Adrenal gland (tissue), 5 donors: ENCODE results near the gene HNRNPA1L2.

Experiments used
- POLR2A ChIP-seq, 2 donors: fragments of 450-650 bp; IDR thresholded peaks; one replicate each; pipeline ENCODE4 v1.6.1; 2017; ENCODE audit warnings: antibody characterized with exemption in 2 of 2, mild to moderate bottlenecking in 2 of 2, moderate library complexity in 1 of 2
- TF ChIP-seq, protein P1 (sequence below), 6 experiments: fragments of 450-650 bp in 4 of 6; fragments of 200-600 bp in 2 of 6; sonication (generic) in 1 of 6; IDR thresholded peaks; 1 replicate in 5 of 6; 2 replicates in 1 of 6; pipeline versions ENCODE4 v1.5.1 to v1.8.0; 2016 to 2021; ENCODE audit warnings: antibody characterized with exemption in 6 of 6, mild to moderate bottlenecking in 2 of 6, moderate library complexity in 1 of 6
- donor health status: DM: no; HTN: no; CAD: no.

DNA sequence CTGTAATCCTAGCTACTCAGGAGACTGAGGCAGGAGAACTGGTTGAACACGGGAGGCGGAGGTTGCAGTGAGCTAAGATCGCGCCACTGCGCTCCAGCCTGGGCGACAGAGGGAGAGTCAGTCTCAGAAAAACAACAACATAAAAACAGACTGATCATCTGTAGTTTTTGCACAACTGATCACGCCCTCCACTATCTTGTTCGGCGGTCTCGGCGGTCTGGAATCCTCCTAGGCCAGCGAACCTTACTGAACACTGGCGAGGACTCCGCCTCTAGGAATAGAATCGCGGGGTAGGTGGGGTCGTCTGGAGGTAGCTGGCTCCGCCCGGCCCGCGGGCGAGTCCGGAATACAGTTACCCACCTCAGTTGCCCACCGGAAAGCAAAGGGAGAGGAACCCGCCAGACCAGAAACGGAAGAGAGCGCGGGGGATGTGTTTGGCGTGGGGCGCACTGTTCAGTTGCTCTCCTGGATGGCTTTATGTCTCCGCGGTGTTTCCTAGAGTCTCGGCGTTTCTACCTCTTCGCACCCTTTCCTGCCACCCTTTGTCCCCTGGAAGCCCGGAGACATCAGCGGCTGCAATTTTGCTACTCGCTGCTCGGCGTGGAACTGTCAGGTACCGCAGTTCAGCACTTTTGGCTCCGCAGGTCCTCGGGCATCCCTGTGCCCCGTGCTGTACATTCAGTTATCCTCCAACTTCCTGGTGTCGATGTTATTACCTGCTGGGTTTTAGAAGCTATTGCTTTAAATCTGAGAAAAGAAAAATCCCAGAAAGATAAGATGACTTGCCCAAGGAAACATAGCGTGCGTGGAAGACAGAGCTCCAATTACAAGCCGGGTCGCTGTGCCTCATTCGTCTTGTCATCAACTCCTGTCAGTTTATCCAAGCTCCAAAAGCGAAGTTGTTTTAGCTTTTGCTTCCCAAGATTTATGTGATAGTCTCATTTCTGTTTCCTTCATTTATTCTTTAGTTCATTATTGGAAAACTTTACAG lies 24.9 kb upstream of the HNRNPA1L2 start:
- TF ChIP-seq, protein P1, sequence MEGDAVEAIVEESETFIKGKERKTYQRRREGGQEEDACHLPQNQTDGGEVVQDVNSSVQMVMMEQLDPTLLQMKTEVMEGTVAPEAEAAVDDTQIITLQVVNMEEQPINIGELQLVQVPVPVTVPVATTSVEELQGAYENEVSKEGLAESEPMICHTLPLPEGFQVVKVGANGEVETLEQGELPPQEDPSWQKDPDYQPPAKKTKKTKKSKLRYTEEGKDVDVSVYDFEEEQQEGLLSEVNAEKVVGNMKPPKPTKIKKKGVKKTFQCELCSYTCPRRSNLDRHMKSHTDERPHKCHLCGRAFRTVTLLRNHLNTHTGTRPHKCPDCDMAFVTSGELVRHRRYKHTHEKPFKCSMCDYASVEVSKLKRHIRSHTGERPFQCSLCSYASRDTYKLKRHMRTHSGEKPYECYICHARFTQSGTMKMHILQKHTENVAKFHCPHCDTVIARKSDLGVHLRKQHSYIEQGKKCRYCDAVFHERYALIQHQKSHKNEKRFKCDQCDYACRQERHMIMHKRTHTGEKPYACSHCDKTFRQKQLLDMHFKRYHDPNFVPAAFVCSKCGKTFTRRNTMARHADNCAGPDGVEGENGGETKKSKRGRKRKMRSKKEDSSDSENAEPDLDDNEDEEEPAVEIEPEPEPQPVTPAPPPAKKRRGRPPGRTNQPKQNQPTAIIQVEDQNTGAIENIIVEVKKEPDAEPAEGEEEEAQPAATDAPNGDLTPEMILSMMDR (IDR thresholded peaks at IDR 0.05), result no peak
- peak; percentile 30 to 46 for TF ChIP-seq POLR2A (IDR thresholded peaks at IDR 0.05)
